ENCODE results near the gene ZNF467. TPM values are rescaled to one million over a fixed set of nuclear protein-coding genes. Genes with fewer than 3 reads are reported as not detected.

ZNF467 gene
- total and polyA plus RNA-seq, 8 donors, result 6.3 to 18.6 (median 8.8) TPM

GRCh38 chr7:149714910-149715471, 58.4 kb downstream of the ZNF467 start:
- Histone ChIP-seq H3K9me3 (no peaks in the 10 kb centered on the region), H3K27ac (peak overlapping the region in 2 of 4 donors; percentile 55 to 64), H3K27me3 (no peaks in the 10 kb centered on the region), H3K36me3 (no peaks in the 10 kb centered on the region), H3K4me1 (peaks cover 0 to 7% (median 3%) of the 10 kb centered on the region in 3 donors), H3K4me3 (peak overlapping the region; percentile 42 to 72 (median 62))
- peak in 3 of 6 donors; percentile 27 to 79 (median 53) for DNase-seq
- FAIRE-seq, result no peak
- ATAC-seq, result peak in 3 of 4 donors; percentile 12 to 30 (median 19)
- WGBS, 2 donors, result 1% methylated on average over 47 to 48 of the region's 48 CpGs
- no peak for TF ChIP-seq CTCF (IDR thresholded peaks at IDR 0.05)
- intact Hi-C loops (cut with DNase I), result no loop called here

Other genes starting within 250 kb of the ZNF467 start
- 10 to 100 TPM in 4 of 6 donors, 1 to 10 TPM in 2; 8.3 to 17.6 (median 13.8) TPM for gene ZNF862, start 64.8 kb upstream of the ZNF467 start, total RNA-seq
- 10 to 100 TPM; 16.0 to 20.1 TPM for gene ZNF862, start 64.8 kb upstream of the ZNF467 start, polyA plus RNA-seq
- 10 to 100 TPM in 4 of 6 donors, 1 to 10 TPM in 2; 6.8 to 16.9 (median 13.9) TPM for gene ATP6V0E2, start 100.4 kb upstream of the ZNF467 start, total RNA-seq
- 10 to 100 TPM; 27.3 to 66.3 TPM for gene ATP6V0E2, start 100.4 kb upstream of the ZNF467 start, polyA plus RNA-seq

Data from pancreas (tissue), 10 donors.